PC-3 (cell line): ENCODE data around the gene CDO1. TPM values are rescaled to one million over a fixed set of nuclear protein-coding genes. Genes with fewer than 3 reads are reported as not detected.

ENCODE experiments used
- ATAC-seq: fragments of 200-7000 bp; cut with Tn5 transposase; 2 replicates; pipeline ENCODE4 v1.9.1; 2020; ENCODE audit warnings: mild to moderate bottlenecking, moderate library complexity
- BruUV-seq: library from RNA; stranded (reverse); fragments of 400-500 nt; replicated peaks from 2 replicates; lab custom pipeline; 2021; lab: Mats Ljungman, UMichigan
- CTCF ChIA-PET: fragments of 300-600 bp; sonication (Branson Sonifier 250); formaldehyde crosslinking; loops from one replicate; lab custom pipeline; 2022; ENCODE audit warnings: antibody characterized with exemption; lab: Charles Lee
- POLR2A ChIA-PET: fragments of 300-600 bp; sonication (Branson Sonifier 250); formaldehyde crosslinking; loops from one replicate; lab custom pipeline; 2022; ENCODE audit warnings: antibody characterized with exemption; ENCODE audit not compliant: unreplicated experiment; lab: Charles Lee
- DNase-seq: peaks from one replicate; pipeline ENCODE4 v3.0.0-alpha.2; 2015
- H2AFZ ChIP-seq: fragments of 300-600 bp; sonication (generic); 2 replicates; pipeline ENCODE4 v1.6.0; 2016; ENCODE audit warnings: antibody characterized with exemption, low read length
- H3F3A ChIP-seq: fragments of 300-600 bp; sonication (generic); one replicate; pipeline ENCODE4 v1.6.0; 2017; ENCODE audit warnings: antibody characterized with exemption, low read length, control low read depth, mild to moderate bottlenecking; ENCODE audit not compliant: unreplicated experiment
- H3K27ac ChIP-seq: fragments of 300-600 bp; sonication (generic); 2 replicates; pipeline ENCODE4 v1.5.1; 2016; ENCODE audit warnings: mild to moderate bottlenecking, low read length
- H3K27me3 ChIP-seq: fragments of 300-600 bp; sonication (generic); 2 replicates; pipeline ENCODE4 v1.6.1; 2016; ENCODE audit warnings: low read length, mixed read lengths
- H3K36me3 ChIP-seq: fragments of 300-600 bp; sonication (generic); 2 replicates; pipeline ENCODE4 v1.6.1; 2016; ENCODE audit warnings: low read depth, mixed run types, low read length, mixed read lengths
- H3K4me1 ChIP-seq: fragments of 300-600 bp; sonication (generic); 2 replicates; pipeline ENCODE4 v1.5.1; 2016; ENCODE audit warnings: low read length; ENCODE audit not compliant: insufficient read depth
- H3K4me2 ChIP-seq: fragments of 300-600 bp; sonication (generic); 2 replicates; pipeline ENCODE4 v1.6.0; 2016; ENCODE audit warnings: low read length
- H3K4me3 ChIP-seq: fragments of 300-600 bp; sonication (generic); 2 replicates; pipeline ENCODE4 v1.5.1; 2016; ENCODE audit warnings: mild to moderate bottlenecking, low read length, mixed read lengths
- H3K79me2 ChIP-seq: fragments of 300-600 bp; sonication (generic); 2 replicates; pipeline ENCODE4 v1.6.1; 2017; ENCODE audit warnings: low read length, mixed read lengths
- H3K9ac ChIP-seq: fragments of 300-600 bp; sonication (generic); 2 replicates; pipeline ENCODE4 v1.6.0; 2016; ENCODE audit warnings: mild to moderate bottlenecking, low read length
- H3K9me2 ChIP-seq: fragments of 300-600 bp; sonication (generic); replicated peaks from 2 replicates; pipeline ENCODE4 v1.6.1; 2016; ENCODE audit warnings: mixed run types, low read length, mixed read lengths
- H3K9me3 ChIP-seq: fragments of 300-600 bp; sonication (generic); 2 replicates; pipeline ENCODE4 v1.6.1; 2016; ENCODE audit warnings: low read length, mixed read lengths
- H4K20me1 ChIP-seq: fragments of 300-600 bp; sonication (generic); 2 replicates; pipeline ENCODE4 v1.6.1; 2016; ENCODE audit warnings: low read length, mixed read lengths
- EZH2 ChIP-seq: fragments of 300-600 bp; sonication (generic); IDR thresholded peaks from one replicate; pipeline ENCODE4 v1.6.1; 2017; ENCODE audit warnings: antibody characterized with exemption, mild to moderate bottlenecking, low read length; ENCODE audit not compliant: unreplicated experiment
- EZH2phosphoT487 ChIP-seq: fragments of 300-600 bp; sonication (generic); IDR thresholded peaks from 2 replicates; pipeline ENCODE4 v1.6.1; 2018; ENCODE audit warnings: mild to moderate bottlenecking, antibody characterized with exemption, low read length, borderline replicate concordance
- intact Hi-C: fragments of 100-400 bp; cut with micrococcal nuclease; formaldehyde crosslinking; loops from 2 replicates; pipeline ENCODE4 v1.9.0; 2023
- total RNA-seq: library from RNA; depleted of rRNA; stranded (reverse); fragments of >200 nt; gene quantifications from 2 replicates; pipeline ENCODE4 v1.2.3, GENCODE V29; 2014
- TF ChIP-seq, protein P1 (sequence below): fragments of 300-600 bp; sonication (generic); conservative IDR thresholded peaks from 2 replicates; pipeline ENCODE4 v1.5.1; 2017; ENCODE audit warnings: antibody characterized with exemption, low read depth, mild to moderate bottlenecking, low read length

The CDO1 gene
- total RNA-seq, 1 experiment from 2014 or later = not detected

DNA sequence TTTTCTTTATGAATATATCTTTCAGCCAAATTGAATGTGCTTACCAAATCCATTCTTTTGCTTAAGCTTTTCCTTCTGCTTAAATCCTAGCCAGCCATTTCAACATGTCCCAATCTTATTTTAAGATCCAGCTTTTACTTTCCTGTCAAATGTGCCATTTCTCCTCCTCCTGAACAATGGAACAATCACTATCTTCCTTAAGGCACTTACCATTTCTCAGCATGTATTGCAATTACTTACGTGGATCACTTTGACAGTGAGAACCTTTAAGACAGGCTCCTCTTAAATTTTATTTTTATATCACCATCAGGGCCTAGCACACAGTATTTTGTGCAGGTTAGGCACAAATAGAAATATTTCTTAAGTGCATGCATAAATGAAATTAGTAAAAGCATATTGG is 4.4 kb upstream of the CDO1 start:
- CTCF ChIA-PET = interaction anchor here (0.6 kb wide), 1 partner anchor 186 kb away, joined by 3 read pairs; no protein-coding TSS in a partner anchor
- DNase-seq (no peak), ATAC-seq (no peak)
- H3K4me3 ChIP-seq = no peak overlapping the region
- BruUV-seq = no TSS peak
- no peaks in the 10 kb centered on the region for H3K4me1 ChIP-seq
- intact Hi-C loops = no loop called here
- POLR2A ChIA-PET = no interaction called here
- H2AFZ ChIP-seq = no peak overlapping the region
- H3K36me3 ChIP-seq = no peaks in the 10 kb centered on the region
- H3K4me2 ChIP-seq = no peak overlapping the region
- no peak overlapping the region for H3K27ac ChIP-seq
- H3K27me3 ChIP-seq = no peaks in the 10 kb centered on the region
- H3F3A ChIP-seq = no peaks in the 10 kb centered on the region
- H3K9me2 ChIP-seq = no peaks in the 10 kb centered on the region
- no peak overlapping the region for H3K9ac ChIP-seq
- H3K9me3 ChIP-seq = no peaks in the 10 kb centered on the region
- TF ChIP-seq EZH2 (no peak), EZH2phosphoT487 (no peak)
- TF ChIP-seq, protein P1, sequence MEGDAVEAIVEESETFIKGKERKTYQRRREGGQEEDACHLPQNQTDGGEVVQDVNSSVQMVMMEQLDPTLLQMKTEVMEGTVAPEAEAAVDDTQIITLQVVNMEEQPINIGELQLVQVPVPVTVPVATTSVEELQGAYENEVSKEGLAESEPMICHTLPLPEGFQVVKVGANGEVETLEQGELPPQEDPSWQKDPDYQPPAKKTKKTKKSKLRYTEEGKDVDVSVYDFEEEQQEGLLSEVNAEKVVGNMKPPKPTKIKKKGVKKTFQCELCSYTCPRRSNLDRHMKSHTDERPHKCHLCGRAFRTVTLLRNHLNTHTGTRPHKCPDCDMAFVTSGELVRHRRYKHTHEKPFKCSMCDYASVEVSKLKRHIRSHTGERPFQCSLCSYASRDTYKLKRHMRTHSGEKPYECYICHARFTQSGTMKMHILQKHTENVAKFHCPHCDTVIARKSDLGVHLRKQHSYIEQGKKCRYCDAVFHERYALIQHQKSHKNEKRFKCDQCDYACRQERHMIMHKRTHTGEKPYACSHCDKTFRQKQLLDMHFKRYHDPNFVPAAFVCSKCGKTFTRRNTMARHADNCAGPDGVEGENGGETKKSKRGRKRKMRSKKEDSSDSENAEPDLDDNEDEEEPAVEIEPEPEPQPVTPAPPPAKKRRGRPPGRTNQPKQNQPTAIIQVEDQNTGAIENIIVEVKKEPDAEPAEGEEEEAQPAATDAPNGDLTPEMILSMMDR = no peak
- H3K79me2 ChIP-seq = no peaks in the 10 kb centered on the region
- no peaks in the 10 kb centered on the region for H4K20me1 ChIP-seq

DNA sequence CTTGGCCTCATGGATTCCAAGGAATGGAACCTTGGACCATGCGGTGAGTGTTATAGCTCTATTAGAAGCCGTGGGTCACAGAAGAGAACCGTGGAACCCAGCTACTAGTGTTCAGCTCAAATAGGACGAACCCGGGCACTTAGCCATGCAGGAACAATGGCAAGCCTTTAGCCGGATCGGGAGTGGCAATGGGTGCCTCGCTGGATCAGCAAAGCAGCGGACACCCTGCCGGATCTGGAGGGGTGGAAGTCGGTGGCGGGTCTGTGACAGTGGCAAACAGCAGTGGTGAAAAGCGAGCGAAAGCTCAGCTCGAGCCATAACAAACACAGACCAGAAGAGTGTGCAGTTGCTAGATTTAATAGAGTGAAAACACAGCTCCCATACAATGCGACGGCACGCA is 2.4 kb upstream of the CDO1 start:
- Histone ChIP-seq H3F3A (no peaks in the 10 kb centered on the region), H3K9ac (no peak overlapping the region), H3K27ac (no peak overlapping the region), H3K9me3 (no peaks in the 10 kb centered on the region), H3K79me2 (no peaks in the 10 kb centered on the region), H3K4me3 (no peak overlapping the region), H3K9me2 (no peaks in the 10 kb centered on the region), H3K4me2 (no peak overlapping the region), H2AFZ (no peak overlapping the region), H3K36me3 (no peaks in the 10 kb centered on the region), H3K27me3 (peaks cover 13% of the 10 kb centered on the region; the same call in 1 of the 2 replicates), H4K20me1 (no peaks in the 10 kb centered on the region), H3K4me1 (no peaks in the 10 kb centered on the region)
- no TSS peak for BruUV-seq
- intact Hi-C loops = no loop called here
- ChIA-PET POLR2A (no interaction called here), CTCF (no interaction called here)
- TF ChIP-seq, protein P1 = no peak
- TF ChIP-seq EZH2 = no peak
- no peak for TF ChIP-seq EZH2phosphoT487
- ATAC-seq (no peak), DNase-seq (no peak)

DNA sequence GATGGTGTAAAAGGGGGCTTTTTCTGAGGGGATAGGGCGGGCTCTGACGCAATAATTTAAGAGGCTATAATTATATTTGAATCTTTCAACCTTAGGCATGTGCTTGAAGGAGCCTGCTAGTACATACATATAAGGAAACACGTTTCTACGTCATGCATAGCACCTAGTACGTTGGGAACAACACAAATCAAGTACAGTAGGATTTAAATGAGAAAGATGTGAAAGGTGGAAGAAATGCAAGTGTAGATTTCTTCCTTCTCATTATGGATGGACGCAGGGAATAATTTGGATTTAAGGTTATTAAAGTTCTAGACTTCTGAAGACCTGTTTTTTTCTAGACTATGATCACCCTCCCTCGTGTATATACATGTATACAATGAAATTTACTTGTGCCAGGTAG is 927 bp upstream of the CDO1 start:
- no peaks in the 10 kb centered on the region for H3K36me3 ChIP-seq
- BruUV-seq = no TSS peak
- H3K4me2 ChIP-seq = no peak overlapping the region
- no peak for ATAC-seq
- no peaks in the 10 kb centered on the region for H4K20me1 ChIP-seq
- no peaks in the 10 kb centered on the region for H3K9me2 ChIP-seq
- no peak overlapping the region for H2AFZ ChIP-seq
- ChIA-PET CTCF (no interaction called here), POLR2A (no interaction called here)
- no peaks in the 10 kb centered on the region for H3K4me1 ChIP-seq
- H3K9ac ChIP-seq = no peak overlapping the region
- TF ChIP-seq EZH2phosphoT487 (no peak), EZH2 (no peak)
- TF ChIP-seq, protein P1 = no peak
- no peaks in the 10 kb centered on the region for H3K9me3 ChIP-seq
- peaks cover 25% of the 10 kb centered on the region; the same call in 1 of the 2 replicates for H3K27me3 ChIP-seq
- H3K27ac ChIP-seq = no peak overlapping the region
- no peak for DNase-seq
- no peak overlapping the region for H3K4me3 ChIP-seq
- intact Hi-C loops = no loop called here
- H3K79me2 ChIP-seq = no peaks in the 10 kb centered on the region
- no peaks in the 10 kb centered on the region for H3F3A ChIP-seq
